Measurements from ENCODE around the gene PIP5K1A.

- TF ChIP-seq CTCF (IDR thresholded peaks at IDR 0.05): no peak
- TF ChIP-seq POLR2A (IDR thresholded peaks at IDR 0.05): no peak
Observed at GRCh38 chr1:151273924-151274466, 75.6 kb downstream of the PIP5K1A start.
